Fibroblast of skin of right biceps (primary cell): ENCODE data around the gene DIDO1.
A peak's percentile ranks its signal among the peaks of the same experiment; 100 is the strongest.

ENCODE experiments used
- DNase-seq: peaks from one replicate; pipeline ENCODE4 v3.0.0-alpha.2; 2013

The DIDO1 gene

DNA sequence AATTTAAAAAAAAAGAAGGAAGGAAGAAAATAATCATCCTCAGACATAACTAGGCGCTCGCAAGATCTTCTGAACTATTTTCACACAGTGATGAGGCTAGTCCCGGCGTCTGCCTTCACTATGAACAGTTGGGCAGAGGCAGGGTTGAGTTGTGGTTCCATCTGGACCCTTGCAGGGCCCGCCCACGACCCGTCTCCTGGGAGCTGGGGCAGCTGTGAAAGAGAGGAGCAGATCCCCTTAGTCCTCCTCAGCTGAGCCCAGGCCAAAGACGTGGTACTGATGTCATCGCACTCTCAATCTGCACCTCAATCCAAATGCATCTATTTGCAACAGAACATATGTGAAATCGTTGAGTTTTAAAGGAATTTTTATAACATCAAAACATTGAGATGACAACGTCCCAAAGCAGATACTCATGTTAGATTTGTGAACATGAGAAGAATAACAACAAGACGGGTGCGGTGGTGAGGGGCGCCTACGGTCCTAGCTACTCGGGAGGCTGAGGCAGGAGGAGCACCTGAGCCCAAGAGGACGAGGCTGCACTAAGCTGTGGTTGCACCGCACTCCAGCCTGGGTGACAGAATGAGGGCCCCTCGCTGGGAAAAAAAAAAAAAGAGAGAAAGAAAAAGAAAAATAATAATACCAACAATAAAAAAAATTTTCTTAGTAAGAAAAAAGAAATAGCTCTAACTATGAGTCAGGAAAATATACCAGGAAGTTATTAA lies 80.0 kb downstream of the DIDO1 start:
- no peak for DNase-seq

DNA sequence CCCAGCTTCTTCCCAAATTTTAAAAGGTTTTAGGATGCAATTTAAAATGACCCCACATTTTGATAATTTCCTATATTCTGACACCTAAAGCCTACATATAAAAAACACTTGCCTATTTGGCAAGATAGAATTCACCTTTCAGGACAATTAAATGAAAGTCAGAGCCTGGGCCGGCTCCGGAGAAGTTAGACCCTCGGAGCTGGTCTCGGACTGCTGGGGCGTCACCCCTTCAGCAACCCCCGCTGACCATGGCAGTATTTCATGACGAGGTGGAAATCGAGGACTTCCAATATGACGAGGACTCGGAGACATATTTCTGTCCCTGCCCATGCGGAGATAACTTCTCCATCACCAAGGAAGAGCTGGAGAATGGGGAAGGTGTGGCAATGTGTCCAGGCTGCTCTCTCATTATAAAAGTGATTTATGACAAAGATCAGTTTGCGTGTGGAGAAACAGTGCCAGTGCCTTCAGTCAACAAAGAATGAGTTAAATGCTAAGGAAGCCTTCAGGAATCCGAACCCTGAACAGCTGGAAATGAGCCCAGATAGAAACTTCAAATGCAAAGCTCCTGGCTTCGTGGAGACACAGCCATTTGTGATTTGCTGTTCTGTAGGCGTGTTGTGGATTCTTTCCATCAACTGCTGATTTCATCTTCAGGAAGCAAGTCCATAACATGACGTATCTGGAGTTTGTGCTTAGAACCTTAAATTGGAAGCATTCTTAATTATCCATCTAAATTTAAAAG lies 80.7 kb downstream of the DIDO1 start:
- peak; percentile 75 for DNase-seq

DNA sequence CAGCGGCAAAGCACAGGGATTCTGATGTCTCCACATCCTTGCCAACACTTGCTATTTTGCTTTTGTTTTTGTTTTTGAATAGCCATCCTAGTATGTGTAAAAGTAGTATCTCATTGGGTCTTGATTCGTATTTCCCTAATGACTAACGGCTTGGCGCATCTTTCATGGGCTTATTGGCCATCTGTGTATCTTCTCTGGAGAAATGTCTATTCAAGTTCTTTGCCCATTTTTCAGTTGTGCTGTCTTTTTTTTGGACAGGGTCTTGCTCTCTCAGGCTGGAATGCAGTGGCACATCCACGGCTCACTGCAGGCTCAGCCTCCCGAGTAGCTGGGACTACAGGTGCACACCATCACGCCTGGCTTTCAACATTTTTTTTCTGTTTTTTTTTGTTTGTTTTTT lies 82.1 kb downstream of the DIDO1 start:
- DNase-seq, result no peak

DNA sequence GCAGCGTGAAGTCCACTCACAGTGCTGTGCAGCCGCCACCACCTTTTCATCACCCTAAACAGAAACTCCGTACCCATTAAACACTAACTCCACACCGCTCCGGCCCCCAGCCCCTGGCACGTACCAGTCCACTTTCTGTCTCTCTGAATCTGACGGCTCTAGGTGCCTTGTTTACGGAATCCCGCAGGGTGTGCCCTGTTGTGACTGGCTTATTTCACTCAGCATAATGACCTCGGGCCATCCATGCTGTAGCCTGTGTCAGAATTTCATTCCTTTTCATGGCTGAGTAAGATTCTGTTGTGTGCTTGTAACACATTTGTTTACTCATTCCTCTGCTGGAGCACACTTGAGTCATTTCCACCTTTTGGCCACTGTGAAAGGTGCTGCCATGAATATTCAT lies 82.6 kb downstream of the DIDO1 start:
- DNase-seq, result no peak

DNA sequence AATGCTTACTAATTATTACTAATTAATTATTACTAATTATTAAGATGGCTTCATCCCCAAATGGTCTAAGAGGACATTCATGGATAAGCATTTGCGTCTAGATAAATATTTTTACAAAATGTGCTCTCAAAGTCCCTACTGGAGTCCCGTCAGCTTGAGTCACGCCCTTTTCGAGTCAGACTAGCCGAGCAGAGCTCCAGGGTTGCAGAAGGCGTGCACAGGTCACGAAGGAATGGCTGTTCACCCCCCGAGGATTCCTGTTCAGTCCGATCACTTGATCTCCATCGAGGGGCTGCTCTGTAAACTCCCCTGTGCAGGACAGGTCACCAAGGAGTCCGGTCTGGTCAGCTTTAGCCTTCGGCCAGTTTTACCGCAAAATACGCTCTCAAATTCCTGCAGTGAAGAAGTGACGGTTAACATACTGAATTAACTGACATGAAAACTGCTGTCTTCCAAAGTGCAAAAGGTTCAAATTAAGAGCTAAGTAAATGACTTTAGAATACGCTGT lies 84.5 kb downstream of the DIDO1 start:
- no peak for DNase-seq

DNA sequence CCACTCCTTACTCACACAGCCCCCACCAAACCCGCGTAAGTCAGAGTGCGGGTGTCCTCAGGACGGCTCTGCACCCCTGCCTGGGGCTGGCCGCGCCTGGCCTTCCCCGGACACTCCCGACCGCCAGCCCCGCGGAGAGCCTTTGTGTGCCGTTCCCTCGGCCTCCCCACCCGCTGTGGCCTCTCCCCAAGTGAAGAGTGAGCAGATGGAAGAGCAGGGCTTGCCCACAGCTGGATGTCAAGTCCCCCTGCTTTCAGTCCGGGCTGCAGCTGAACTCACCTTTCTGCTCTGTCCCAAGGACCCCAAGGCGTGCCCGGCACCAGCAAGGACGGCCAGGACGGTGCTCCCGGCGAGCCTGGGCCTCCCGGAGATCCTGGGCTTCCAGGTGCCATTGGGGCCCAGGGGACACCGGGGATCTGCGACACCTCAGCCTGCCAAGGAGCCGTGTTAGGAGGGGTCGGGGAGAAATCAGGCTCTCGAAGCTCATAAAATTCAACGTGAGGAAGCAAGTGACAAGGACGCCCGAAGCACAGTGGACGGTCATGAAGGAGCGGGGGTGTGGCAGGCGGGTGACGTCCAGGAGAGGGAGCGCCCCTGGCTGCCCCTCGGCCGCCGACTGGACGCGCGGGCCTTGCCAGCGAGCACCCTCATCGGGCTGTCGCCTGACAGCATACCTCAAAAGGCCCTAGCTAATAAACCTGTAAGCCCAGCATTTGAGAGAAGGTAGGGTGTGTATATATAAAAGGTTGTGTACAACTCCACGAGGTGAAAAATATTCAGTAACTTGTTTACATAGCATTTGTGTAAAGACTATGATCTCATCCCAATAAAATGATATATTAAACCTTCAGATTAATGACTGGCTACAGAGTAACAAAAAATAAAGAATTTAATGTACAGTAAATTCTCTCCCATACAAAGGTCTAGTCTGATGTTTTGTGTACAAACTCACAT lies 85.8 kb downstream of the DIDO1 start:
- no peak for DNase-seq

DNA sequence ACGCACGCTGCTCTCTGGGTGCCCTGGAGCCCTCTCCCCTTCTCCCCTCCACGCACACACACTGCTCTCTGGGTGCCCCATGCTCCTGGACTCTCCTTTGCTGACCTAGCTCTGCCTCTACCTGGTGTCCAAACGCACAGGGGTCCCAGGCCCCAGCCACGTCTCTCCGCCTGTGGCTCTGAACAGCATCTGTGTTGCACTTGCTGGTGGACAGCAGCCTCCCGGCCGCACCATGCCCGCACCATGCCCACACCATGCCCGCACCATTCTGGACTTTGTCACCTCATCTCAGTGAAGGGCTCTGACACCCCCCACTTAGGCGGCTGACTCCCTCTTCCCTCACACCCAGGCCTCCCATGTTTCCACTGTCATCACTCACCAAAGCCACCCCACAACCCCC lies 86.5 kb downstream of the DIDO1 start:
- no peak for DNase-seq

DNA sequence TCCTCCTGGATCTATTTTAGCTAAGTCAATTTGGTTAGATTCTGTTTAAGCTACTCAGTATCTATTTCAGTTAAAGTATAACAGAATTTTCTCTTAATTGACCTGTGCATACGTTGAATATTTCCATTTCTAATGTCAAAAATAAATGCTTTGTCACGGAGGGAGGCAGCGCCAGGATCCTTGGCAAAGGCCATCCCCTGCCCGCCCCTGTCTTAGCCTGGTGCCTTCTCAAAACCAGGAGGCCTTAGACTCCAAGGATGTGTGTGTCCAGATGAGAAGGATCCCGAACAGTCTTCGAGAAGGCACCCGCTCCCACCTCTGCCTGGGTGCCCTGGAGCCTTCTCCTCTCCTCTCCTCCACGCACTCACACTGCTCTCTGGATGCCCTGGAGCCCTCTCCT lies 87.0 kb downstream of the DIDO1 start:
- DNase-seq, result no peak

DNA sequence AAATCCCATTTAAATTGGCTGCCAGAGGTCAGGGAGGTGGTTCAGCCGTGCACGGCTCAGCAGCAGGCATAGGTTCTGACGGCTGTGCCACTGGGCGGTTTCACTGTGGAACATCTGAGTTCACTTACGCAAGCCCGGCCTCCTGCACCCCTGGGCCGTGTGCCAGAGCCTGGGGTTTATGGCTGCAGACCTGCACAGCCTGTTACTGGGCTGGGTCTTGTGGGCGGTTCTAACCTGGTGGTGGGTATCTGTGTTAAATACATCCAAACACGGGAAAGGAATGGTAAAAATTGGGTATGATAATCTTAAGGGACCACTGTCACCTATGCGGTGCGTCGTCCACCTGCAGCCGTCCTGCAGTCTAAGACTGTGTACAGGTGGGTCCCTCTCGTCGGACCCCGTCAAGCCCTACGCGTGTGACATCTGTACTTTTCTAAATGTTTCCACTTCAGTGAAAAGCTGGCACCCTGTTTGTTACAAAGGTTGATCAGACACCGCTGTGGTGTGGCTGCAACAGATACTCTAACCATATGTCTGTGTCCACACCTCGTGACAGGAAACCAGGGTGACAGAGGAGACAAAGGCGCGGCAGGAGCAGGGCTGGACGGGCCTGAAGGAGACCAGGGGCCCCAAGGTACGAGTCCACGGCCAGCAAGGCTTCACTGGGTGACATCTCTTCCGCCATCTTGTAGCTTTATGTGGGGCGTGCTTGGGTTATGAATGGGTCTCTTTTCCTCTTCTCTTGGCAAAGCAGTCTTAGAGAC lies 88.0 kb downstream of the DIDO1 start:
- no peak for DNase-seq

DNA sequence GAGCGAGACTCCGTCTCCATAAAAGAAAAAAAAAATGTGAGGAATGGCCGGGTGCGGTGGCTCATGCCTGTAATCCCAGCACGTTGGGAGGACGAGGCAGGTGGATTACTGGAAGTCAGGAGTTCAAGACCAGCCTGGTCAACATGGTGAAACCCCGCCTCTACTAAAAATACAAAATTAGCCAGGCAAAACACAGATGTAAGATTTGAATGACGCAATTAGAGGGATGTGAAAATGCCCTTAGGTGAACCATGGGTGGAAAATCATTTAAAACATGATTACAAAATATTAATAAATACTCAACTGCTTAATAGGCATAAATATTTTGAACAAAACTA lies 88.5 kb downstream of the DIDO1 start:
- DNase-seq, result no peak

DNA sequence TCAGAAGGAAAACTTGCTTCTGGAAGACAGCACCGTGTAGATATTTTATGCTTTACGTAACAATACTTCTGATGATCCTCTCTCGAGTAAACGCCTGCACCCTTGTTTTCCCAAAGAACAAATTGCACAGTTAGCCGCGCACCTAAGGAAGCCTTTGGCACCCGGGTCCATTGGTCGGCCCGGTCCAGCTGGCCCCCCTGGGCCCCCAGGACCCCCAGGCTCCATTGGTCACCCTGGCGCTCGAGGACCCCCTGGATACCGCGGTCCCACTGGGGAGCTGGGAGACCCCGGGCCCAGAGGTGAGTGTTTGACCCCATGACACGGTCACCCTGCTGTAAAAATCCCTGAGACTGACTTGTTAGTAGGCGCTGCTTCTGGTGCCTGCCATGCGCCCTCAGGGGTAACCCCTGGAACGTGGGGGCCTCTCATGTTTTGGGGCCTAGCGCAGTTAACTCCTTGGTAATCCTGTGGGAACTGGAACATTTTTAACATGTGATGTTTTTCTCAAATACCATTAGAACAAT lies 89.3 kb downstream of the DIDO1 start:
- DNase-seq, result no peak

DNA sequence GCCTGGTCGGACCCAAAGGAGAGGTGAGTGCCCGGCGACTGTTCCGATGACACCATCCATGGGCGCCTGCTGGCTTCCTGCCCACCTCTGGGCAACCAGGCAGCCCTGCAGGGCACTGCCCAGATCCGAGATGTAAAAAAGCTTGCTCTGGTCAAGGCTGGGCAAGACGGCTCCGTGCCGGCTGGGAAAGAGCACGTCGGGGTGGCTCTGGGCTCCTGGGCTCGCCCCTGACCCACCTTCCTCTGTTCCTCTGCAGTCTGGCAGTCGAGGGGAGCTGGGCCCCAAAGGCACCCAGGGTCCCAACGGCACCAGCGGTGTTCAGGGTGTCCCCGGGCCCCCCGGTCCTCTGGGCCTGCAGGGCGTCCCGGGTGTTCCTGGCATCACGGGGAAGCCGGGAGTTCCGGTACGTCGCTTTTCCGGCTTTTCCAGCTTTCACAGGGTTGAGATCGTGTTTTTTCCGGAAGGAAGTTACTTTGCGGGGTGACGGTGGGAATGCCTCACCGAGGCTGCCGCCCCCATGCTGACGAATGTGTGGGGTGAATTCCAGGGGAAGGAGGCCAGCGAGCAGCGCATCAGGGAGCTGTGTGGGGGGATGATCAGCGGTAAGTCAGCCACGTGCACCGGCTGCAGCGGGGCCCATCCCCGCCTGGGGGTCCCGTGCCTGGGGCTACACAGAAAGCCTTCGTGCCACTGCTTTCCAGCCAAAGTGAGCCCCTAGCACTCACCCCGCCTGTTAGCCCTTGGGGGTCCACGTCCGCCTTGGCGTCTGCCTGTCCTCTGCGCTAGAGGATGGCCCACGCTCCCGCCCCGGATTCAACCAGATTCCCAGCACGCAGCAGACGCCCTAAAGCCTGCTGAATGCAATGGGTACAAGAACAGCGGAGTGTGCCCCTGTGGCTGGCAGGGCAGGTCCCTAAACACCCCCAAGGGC lies 90.1 kb downstream of the DIDO1 start:
- peak; percentile 28 for DNase-seq

DNA sequence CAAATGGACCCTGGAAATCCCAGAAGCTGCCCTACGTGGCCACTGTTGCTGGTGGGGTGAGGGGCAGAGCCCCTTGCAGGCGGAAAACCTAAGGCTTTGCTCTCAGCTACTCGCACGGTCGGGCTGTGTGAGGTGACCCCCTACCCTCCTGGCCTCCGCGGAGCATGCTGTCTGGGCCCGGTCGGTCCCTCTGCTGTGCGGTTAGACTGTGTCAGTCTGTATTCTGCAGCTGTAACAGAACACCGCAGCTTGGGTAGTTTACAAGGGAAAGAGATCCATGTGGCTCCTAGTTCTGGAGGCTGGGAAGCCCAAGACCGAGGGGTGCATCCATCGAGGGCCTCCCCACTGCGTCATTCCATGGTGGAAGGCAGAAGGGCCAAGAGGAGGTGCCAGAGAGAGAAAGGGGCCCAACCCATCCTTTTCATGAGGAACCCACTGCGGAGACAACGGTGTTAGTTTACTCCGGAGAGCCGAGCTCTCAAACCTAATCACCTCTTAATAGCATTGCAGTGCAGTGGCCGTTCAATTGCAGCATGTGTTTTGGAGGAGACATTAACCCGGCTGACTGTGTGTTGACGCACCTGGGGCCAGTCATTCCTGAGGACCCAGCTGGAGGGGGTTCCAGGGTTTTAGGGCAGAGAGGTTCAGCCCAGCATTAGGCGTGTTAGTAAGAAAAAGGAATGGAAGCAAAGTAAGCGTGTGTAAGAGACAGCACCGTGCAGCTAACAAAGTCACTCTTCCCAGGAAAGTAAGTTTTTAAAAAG lies 91.2 kb downstream of the DIDO1 start:
- no peak for DNase-seq

DNA sequence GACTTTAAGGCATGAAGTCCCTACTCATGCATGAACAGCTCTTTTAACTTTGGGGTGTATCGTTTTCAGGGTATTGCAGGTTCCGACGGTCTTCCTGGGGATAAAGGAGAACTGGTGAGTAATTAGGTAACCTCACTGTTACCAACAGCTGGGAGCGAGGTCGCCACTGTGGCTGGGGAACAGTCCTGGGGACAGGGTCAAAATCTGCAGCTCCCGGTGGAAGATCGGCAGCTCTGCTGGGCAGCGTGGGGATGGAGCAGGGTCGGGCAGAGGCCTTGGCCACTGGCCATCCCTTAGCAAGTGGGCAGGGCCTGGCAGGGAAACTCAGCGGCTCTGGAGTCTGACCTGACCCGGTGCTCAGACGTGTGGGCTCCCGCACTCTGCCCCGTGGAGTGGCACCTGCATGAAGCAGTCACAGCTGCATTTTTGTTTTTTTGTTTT lies 93.3 kb downstream of the DIDO1 start:
- DNase-seq, result no peak

DNA sequence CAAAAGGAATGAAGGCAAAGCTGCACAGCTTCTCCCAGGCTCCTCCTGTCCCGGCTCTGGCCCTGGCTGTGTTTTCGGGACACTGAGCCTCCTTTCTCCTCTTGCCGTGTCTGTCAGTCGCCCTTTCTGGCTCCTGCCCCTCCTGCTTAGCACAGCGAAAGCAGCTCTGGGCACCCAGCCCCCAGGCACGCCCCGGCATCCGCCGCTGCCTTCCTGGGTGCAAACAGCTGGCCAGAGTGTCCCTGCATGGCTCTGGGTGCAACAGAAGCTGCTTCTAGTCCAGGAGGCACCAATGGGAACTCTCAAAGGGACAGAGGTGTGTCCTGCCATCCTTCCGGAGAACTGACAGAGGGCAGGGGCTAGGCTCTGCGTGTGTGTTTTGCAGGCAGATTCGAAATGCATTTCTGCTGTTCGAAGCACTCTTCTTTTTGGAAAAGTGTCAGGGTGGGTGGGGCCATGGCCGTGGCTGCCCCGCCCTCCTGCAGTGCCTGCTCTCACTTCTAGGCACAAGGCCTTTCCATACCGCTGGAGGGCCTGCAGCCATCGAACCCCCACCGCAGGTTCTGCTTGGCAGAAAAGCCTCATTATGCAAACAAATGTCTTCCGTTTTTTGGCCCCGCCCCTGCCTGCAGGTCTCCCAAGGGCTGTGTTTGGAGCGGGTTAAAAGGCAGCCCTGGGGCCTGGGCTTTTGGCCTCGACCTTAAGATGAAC lies 93.9 kb downstream of the DIDO1 start:
- no peak for DNase-seq

DNA sequence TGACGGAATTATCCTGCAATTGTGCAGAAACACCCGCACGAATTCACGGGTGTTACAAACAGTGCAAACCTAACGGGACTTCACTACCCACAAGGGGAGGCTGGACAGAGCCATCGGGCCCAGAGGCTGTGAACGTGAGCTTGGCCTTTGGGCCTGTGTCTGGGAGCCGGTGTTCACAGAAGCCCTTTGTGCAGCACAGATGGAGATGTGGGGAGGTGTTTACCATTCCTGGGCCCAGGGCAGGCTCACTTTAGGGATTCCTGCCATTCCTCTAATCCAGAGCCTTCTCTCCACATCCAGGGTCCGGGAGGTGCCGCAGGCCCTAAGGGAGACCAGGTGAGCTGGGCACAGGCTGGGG lies 94.5 kb downstream of the DIDO1 start:
- DNase-seq, result no peak

DNA sequence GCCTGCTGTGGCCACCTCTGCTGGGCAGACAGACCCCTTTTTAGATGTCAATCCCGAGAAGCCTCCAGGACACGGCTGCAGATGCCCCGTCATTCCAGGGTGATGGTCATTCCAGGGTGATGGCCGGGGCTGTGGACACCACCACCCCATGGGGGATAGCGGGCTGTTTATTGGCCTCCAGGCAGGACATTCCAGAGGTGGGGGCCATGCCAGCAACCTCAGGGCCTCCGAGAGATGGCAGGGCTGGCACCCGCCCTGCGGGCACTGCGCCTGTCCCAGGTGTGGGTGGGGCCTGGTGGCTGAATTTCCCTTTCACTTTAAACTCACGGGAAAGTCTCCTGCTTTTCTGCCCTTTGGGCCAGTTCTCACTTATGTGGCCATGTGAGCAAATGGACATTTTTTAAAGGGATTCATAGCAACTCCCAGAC lies 94.9 kb downstream of the DIDO1 start:
- no peak for DNase-seq

DNA sequence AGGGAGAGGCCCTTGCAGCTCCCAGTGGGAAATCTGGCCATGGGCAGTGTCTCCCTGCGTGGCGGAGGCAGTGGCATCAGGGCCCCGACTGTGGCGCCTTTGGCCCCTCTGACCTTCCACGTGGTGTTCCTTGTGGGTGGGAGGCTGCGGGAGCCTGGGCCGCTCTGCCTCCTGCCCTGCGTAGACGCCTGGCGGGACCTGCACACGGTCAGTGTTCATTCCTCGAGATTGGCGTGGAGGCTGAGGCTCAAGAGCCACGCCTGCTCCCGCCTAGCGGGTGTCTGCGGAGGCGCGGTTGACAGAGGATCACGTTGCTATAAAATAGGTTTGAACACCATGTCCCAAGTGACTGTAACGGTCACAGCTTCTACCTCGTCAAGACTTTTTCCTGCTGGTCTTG lies 95.5 kb downstream of the DIDO1 start:
- no peak for DNase-seq

DNA sequence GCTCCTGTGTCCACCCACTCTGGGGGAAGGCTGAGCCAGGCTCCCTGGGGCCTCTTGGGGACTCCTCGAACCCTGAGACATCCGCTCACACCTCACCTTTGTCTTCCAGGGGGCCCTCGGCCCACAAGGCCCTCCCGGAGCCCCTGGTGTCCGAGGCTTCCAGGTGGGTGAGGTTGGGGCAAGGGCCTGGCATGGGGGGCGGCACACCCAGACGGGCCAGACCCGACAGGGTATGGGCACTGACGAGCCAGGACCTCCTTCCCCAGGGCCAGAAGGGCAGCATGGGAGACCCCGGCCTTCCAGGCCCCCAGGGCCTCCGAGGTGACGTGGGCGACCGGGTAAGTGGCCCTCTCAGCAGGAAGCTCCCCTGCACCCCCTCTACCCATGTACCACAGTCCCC lies 96.1 kb downstream of the DIDO1 start:
- DNase-seq, result no peak
